HG03558 (cell line): ENCODE data around the gene SPINK1.
"Not testable (repeated sequence)": the region's sequence is repeated elsewhere in the genome, so short reads cannot be mapped to it uniquely, and the experiment has no call there.

Experiments used
- ATAC-seq: cut with Tn5 transposase; IDR thresholded peaks from one replicate; pipeline ENCODE4 v1.9.1; 2021; ENCODE audit warnings: moderate number of reproducible peaks; ENCODE audit not compliant: unreplicated experiment; ENCODE audit errors: extremely low read depth

Gene SPINK1

DNA sequence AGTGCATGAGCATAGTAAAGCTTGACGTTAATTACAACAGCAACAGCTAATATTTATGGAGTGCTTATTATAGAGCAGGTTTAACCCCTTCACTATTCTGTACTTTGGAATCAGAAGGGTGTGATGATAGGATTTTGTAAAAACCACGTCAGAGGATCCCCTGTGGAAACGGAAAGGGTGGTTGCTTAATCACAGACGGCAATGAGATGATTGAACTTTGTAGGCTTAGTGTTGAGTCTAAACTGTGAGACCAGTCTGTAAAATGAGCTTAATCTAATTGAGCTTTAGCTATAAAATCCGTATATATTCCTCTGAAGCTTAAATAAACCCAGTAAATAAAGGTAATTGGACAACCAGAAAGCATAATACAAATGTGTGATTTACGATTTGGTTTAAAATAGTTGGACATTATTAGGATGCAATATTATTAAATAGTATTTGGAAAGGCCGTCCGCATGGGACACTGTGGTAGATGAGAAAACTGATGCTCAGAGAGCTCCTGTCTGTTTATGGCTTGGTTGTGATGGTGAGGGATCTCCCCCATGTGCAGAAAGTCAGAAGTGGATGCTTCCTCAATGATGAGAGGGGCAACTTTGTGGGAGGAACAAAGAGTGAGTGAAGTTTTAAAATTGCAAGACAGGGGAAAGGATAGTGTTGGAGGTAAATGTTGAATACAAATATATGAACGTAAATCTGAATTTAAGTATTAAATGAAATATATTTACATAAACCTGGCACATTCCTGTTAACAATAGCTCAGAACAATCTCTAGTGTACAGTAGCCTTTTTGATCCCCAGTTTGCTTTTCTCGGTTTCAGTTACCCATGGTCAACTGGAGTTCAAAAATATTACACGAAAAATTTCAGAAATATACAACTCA is 23.7 kb upstream of the SPINK1 start:
- no peak for ATAC-seq

GRCh38 chr5:147854331-147854730 is 22.9 kb upstream of the SPINK1 start:
- ATAC-seq, result no peak

DNA sequence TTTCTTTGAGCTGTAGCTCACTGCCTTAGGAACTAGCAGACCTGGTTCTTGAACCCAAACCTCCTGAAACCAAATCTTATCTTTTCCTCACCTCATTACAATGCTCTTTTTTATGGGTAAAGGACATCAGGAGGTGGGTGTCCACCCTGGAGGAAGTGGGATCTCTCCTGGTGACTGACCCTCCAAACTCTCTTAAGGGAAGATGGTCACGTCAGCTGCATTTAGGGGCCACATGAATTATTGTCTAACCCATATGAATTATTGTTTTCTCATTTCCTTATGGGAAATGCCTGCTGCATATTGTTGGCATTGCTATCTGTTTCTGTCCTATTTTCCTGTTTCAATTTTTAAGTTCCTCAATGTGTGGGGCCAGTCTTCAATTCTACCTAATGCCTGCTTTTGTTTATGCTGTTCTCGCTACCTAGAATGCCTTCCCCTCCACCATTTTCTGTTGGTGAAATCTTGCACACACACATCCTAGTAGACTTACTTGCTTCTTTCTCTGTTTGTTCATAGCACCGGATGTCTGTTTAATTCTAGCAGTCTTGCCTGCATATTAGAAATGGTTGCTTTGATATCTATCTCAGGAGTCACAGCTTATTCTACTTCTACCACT is 22.0 kb upstream of the SPINK1 start:
- no peak for ATAC-seq

DNA sequence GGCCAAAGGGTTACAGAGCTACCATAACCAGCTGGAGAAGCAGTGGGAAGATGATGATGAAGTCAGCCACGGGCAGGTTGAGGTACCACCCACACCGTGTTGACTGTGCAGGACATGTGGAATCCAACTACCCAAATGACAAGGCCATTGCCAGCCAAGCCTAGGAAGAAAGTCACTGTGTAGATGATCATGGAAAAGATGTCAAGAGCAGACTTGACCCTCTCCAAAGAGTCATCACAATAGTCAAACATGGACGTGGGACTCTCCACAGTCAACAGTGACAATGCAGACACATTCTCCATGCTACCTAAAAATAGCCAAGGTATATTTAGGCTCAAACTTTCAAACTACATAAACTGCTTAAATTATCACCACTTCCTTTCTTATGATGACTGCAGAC is 20.9 kb upstream of the SPINK1 start:
- no peak for ATAC-seq

- ATAC-seq, result no peak
These were observed 20.1 kb upstream of the SPINK1 start for GRCh38 chr5:147851578-147851977.

DNA sequence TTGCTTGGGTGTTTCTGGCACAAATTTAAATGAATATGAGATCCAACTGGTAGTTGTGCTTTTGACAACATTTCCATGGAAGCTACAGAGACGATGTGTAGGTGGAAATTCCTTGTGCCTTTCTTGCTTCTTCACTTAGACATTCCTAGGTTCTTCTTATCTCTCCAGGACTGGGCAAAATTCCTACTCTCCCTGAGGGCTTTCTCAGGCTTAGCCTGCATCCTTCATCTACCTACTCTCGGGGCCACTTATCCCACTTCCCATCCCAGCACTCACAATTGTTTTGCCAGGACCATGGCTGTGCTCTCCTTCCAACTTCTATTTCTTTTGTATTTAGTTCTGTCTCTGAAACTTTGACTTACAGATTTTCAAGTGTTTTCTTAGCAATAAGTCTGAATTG is 17.8 kb upstream of the SPINK1 start:
- no peak for ATAC-seq

DNA sequence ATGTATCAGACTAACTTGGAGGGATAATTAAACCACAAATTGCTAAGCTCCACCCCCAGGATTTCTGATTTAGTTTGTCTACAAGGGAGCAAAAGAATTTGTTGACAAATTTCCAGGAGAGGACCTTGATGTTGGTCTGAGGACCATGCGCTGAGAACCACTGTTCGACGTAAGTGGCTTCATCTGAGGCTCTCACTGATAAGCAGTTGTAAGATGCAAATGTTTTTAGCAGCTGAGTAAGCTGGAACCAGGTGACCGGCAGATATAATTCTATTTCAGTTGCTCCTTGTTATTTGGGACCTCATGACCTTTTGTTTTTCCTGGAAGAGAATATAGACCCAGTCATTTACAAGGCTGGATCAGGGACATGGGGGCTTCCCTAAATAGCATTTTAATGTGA is 14.1 kb upstream of the SPINK1 start:
- no peak for ATAC-seq

DNA sequence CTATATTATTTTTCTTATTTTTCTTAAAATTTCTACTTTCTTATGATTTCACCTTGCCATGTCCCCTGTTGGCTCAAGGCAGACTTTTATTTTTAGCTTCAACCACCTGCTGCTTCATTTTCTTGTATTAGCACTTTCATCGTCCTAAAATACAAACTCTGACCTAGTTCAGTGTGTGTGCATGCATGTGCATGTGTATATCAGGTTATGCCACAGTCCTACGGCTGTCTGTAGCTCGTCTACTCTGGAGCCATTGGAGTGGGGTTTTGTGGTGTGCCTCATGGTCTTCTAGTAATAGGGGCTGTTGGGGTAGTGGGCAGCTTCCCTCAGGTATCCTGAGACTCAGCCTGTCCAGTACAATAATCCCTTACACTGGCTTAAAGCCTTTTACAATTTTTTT is 13.4 kb upstream of the SPINK1 start:
- no peak for ATAC-seq

GRCh38 chr5:147842869-147843268 is 11.4 kb upstream of the SPINK1 start:
- no peak for ATAC-seq

GRCh38 chr5:147836439-147836838 is 5.0 kb upstream of the SPINK1 start:
- no peak for ATAC-seq

DNA sequence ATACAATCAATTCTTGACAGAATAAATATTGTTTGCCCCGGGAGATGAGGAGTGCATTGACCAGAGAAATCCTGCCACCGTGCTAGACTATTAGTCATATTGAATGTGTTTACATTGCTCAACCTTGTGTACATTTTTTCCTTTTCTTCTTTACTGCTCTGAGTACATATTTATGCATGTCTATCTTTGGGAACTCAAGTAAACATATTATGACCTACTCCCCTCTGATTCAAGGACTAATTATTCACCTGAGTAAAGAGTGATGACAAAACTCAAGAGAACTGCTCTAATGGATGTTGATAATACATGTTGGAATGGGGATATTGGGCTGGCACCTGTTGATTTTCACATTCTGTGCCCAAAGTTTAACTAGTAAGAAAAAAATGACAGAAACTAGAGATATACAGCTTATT is 3.9 kb upstream of the SPINK1 start:
- ATAC-seq, result no peak

DNA sequence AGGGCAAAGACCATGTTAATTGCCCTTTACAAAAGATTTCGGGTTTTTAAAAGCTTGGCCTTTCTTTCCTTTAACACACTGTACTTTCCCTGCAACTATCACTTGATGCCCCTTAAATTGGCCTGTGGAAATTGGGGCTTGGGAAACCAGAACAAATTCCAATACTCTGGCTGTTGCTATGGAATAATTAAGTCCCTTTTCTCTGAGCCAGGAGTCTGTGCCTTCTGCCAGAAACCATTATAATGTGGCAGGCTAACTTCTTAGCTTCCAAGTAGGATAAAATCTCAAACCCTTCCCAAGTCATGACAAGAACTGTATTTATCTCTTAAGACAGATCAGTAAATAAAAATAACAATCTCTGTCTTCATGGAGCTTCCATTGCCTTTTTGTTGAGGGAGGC is 1.1 kb upstream of the SPINK1 start:
- ATAC-seq, result no peak

DNA sequence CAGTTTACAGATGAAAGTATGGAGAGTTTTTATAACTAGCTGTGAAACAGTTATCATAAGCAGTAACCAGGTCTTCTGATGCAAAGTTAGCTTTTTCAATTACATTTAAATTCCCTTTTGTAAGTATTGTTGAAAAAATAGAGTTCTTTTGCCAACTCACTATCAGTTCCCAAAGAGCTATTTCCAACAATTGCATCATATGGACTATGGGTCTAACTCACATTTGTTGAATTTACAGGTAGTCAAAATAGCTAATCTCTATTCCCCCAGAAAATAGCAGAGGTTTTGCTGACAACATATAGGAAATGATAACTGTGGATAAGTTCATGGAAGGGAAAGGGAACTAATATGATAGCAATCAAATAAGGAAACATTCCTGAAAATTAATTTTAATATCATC is 1.4 kb downstream of the SPINK1 start:
- ATAC-seq, result no peak

DNA sequence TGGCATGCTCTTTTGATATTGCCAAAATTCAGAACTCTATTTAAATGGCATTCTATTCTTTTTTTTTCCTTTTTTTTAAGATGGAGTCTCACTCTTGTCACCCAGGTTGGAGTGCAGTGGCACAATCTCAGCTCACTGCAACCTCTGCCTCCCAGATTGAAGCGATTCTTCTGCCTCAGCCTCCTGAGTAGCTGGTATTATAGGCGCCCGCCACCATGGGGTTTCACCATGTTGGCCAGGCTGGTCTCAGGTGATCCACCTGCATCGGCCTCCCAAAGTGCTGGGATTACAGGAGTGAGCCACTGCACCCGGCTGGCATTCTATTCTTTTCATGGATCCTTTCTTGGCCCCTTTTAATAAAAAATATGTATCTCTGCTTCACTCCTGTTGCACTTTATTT is 4.5 kb downstream of the SPINK1 start:
- ATAC-seq, result not testable (repeated sequence)

- ATAC-seq, result no peak
These were observed 5.1 kb downstream of the SPINK1 start for GRCh38 chr5:147826361-147826760.

- peak; percentile 71 for ATAC-seq
These were observed 8.6 kb downstream of the SPINK1 start for GRCh38 chr5:147822686-147823491.

GRCh38 chr5:147822222-147822621 is 9.2 kb downstream of the SPINK1 start:
- ATAC-seq, result not testable (repeated sequence)

GRCh38 chr5:147821766-147822165 is 9.7 kb downstream of the SPINK1 start:
- no peak for ATAC-seq

DNA sequence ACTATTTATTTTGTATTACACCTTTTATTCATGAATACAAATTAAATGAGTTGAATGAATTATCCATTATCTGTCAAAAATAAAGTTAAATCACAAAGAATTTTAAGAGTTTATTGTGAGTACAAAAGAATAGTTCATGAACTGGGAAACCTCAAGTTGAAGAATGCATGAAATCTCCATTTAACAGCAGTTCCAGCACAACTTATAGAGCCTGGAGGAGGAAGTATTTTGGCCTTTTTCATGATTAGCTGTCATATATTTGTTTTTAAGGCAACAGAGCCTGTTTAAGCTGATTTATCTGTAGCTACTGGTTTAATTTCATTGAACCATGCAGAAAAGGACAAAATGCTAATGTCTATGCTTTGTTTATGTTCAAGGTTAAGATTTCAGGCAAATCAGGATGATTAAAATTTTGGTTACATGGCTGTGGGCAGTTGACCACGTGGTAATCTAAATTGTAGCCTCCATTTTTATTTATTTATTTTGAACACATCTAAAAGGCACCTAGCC is 12.2 kb downstream of the SPINK1 start:
- no peak for ATAC-seq

GRCh38 chr5:147818290-147818689 is 13.2 kb downstream of the SPINK1 start:
- no peak for ATAC-seq

- ATAC-seq, result no peak
These were observed 17.8 kb downstream of the SPINK1 start for GRCh38 chr5:147813696-147814095.
